HG03460 (cell line): ENCODE measurements around the gene AREG.

Source experiments
- ATAC-seq: cut with Tn5 transposase; IDR thresholded peaks from one replicate; pipeline ENCODE4 v1.9.1; 2021; ENCODE audit not compliant: unreplicated experiment

AREG gene

GRCh38 chr4:74431113-74431826 is 13.7 kb upstream of the AREG start:
- ATAC-seq = peak; percentile 94

GRCh38 chr4:74433043-74433442 is 11.9 kb upstream of the AREG start:
- ATAC-seq = no peak

- ATAC-seq = no peak
These were observed 11.3 kb upstream of the AREG start for GRCh38 chr4:74433541-74434172.

DNA sequence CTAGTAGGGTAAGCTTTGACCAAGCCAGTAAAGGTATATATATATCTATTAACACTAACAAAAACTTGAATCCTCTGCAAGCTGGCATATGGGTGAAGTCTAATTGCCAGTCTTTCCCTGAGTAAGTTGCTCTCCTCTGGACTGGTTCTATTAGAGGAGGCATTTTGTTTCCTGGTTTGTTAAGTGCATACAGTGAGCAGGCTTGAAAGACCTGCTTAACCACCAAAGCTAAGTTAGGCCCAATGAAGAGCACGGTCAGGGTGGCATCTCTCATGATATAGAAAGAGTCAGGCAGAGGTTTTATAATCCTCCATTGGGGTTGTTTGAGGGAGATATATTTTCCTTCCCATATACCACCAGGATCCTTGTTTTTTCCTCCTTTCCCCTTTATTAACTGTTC is 9.6 kb upstream of the AREG start:
- ATAC-seq = no peak

- no peak for ATAC-seq
These were observed 7.1 kb upstream of the AREG start for GRCh38 chr4:74437866-74438265.

DNA sequence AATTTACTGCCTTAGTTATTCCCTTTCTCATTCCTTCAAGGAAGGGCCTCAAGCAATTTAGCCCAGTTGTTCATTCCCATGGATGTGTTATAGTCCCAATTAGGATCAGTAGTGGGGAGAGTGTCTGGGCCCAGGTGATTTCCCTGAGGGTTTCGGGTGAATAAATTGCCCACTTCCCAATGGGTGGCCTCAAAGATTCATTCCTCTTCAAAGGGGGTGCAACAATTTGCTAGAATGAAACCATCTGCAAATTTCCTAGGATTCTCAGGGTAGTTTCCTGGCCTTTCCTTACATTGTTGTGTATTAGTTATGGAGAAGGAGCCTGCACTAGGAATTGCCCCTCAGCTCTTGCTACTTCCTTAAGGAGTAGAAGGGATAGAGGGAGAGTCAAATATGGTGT is 6.3 kb upstream of the AREG start:
- ATAC-seq = no peak

- ATAC-seq = no peak
These were observed 5.0 kb upstream of the AREG start for GRCh38 chr4:74439952-74440351.

DNA sequence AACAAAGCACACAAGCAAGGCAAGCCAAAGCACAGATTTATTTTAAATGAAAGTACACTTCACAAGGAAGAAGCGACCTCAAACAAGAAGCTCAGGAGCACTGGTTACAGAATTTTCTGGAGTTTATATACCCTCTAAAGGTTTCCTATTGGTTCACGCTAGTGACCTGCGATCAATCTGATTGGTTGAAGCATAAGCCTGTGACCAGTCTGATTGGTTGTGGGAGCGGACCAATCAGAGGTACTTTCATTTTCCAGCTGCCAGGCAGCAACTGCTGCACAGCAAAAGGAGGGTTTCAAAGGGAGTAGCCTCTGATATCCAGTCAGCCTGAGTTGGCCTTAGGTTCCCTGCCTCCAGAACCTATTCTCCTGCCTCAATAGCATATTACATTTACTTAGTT is 4.6 kb upstream of the AREG start:
- ATAC-seq = no peak

DNA sequence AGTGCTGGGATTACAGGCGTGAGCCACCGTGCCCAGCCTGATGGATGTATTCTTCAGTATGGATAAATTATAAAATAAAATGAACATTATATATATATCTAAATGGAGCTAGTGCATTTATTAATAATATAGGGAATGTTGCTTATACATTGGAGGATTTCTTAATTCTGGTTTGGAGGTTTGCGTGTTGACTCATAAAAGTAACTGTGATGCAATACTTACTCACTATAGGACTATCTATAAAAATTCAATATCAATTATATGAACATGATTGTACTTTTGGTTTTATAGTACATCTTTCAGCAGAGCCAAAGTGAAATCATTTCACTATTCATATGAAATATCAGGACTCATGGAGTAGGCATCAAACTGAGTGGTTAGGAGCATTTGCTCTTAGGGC is 3.2 kb upstream of the AREG start:
- ATAC-seq = no peak

DNA sequence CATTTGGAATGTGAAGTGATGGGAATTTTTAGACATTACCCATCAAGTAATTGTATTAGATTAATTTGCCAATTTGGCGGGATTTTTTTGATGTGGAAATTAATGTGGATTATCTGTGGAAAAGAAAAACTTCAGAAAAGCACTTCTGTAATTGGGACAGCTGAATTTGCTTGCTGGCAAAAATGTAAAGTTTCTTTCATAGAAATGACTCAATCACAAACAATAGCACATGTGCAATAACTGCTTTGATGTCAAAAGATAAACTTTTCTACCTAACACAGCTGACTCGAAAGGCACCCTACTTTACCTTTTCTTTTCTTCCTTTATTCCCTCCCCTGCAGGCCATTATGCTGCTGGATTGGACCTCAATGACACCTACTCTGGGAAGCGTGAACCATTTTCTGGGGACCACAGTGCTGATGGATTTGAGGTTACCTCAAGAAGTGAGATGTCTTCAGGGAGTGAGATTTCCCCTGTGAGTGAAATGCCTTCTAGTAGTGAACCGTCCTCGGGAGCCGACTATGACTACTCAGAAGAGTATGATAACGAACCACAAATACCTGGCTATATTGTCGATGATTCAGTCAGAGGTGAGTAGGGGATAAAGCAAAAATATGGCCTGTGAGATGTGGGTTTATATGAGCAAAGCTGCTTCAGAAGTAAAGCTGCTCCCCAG is 1.4 kb downstream of the AREG start:
- ATAC-seq = no peak

DNA sequence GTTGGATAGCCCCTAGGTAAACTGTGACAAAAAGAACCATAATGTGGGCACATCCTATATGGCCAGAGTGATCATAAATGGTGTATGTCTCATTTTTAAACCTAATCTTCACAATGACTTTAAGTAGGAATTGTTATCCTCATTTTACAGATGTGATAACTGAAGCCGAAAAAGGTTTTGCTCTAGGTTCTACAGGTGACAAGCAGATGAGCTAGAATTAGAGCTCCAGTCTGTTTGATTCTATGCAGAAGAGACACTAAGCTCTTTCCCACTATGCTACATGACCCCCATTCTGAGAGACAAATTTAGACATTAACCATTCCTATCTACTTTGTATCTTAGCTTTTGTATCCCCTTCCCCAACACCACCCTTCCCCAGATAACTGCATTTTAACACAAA is 2.0 kb downstream of the AREG start:
- no peak for ATAC-seq

GRCh38 chr4:74447636-74448233 is 2.8 kb downstream of the AREG start:
- no peak for ATAC-seq

DNA sequence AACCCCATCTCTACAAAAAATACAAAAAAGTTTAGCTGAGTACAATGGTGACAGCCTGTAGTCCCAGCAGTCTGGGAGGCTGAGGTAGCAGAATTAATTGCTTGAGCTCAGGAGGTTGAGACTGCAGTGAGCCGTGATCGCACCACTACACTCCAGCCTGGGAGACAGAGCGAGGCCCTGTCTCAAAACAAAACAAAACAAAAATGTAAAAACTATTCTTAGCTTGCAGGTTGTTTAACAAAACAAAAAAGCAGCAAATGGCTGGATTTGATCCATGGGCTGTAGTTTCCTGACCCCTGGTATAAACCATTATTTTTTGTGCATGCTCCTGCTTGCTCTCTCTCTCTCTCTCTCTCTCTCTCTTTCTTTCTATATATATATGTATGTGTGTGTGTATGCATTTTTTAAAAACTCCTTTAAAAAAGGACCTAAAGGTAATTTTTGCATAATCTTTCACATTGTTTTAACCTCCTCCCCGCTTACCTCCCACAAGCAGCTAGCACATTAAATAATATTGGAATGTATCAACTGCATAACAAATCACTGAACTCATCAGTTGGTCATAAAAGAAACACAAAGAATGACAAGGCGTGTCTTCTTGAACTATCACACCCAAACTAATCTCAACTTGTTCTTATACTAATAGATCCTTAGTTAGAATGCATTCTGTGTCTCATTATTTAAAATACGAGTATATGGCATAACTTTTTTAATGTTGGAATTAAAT is 4.8 kb downstream of the AREG start:
- no peak for ATAC-seq

GRCh38 chr4:74450298-74450683 is 5.4 kb downstream of the AREG start:
- no peak for ATAC-seq

DNA sequence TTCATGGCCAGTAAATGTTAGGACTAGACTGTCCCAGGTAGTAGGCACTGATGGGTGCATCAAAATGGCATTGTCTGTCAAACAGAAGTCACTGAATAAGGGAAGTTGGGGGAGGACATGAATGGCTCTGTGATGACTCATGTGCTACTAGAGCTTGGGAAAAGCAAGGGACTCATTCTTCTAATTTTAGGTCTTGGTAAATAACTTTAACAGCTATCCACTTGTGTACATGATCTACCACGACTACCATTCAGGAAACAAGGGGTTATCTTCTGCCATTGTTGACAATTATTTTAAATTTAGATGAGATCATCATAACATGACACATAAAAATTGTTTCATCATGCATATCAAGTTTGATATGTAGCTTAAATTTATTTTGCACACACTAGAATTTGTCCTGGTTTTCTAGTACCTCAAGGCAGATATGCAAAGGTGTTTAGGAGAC is 6.3 kb downstream of the AREG start:
- ATAC-seq = no peak

GRCh38 chr4:74453037-74453635 is 8.2 kb downstream of the AREG start:
- ATAC-seq = no peak

GRCh38 chr4:74453829-74454742 is 9.2 kb downstream of the AREG start:
- no peak for ATAC-seq

DNA sequence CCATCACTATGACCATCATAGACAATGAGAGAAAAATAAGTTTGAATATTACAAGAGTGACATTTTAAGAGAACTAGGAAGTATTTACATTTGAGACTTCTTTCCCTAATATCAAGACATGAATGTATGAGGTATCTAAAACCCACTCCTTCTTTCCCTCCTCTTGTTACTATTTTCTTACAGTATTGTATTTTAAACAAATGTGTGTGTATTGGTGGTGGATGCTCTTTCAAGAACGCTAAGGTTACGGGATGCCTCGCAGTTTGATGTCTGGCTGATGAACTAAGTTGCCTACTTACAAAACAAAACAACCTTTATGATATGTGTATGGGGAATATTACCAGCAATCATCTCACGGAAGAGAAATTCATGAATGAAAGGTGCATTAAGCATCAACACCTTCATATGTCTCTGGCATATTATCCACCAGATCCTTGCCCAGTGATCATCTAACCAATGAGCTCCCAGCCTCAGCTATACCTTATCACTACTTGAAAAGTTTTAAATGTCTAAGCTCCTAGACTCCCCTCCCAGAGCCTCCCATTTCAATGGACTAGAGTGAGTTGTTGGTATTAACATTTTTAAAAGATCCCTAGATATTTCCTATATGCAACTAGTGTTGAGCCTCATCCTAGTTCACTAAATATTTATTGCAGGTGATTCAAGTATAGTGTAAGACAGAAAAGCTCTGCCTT is 10.6 kb downstream of the AREG start:
- ATAC-seq = no peak

- ATAC-seq = no peak
These were observed 11.3 kb downstream of the AREG start for GRCh38 chr4:74456056-74456744.
